ENCODE measurements around the gene TOR1AIP2. TPM values are rescaled to one million over a fixed set of nuclear protein-coding genes. Genes with fewer than 3 reads are reported as not detected.

The TOR1AIP2 gene
- total and polyA plus RNA-seq, 3 experiments from 2014 or later: 10.1 to 71.6 (median 71.4) TPM

- CTCF ChIA-PET: interaction anchor here (1.5 to 2.3 kb wide), 2 partner anchors 11 to 16 kb away, joined by 8 to 10 read pairs; no protein-coding TSS in a partner anchor
- no peaks in the 10 kb centered on the region for H3K4me1 Mint-ChIP-seq
These were observed 78.6 kb downstream of the TOR1AIP2 start for GRCh38 chr1:179798864-179799516.

DNA sequence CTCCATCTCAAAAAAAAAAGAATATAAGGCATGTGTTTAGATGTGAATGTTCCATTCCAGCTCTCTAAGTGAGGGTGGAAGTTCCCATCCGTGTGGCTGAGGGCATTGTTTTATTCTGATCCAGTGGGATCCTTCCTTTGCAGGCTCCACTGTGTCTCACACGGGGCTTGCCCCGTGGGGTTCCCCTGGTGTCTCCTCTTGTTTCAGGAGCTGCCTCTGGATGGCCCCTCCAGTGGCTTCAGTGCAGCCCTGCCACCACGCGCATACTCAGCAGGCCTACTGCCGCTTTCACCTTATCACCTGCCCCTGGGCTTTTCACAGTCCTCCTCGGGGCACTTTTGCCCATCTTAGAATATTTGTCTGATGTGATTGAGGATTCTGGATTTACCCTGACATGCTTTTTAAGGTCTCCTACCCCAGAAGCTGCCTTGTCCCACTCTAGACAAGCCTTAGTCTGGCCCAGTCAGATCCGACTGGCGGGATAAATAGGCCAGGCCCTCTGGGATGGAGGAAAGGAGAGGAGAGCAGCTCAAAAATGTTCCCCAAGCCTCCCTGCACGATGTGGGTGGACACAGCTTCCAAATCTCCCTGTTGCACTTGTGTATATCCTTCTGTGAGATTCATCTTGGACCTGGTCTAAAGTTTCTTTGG lies 79.3 kb downstream of the TOR1AIP2 start:
- CTCF ChIA-PET: interaction anchor here (1.5 to 2.3 kb wide), 2 partner anchors 12 to 17 kb away, joined by 8 to 10 read pairs; no protein-coding TSS in a partner anchor
- Mint-ChIP-seq H3K4me3 (no peak overlapping the region), H3K27ac (no peak overlapping the region), H3K36me3 (no peaks in the 10 kb centered on the region), H3K27me3 (peaks cover 0 to 6% of the 10 kb centered on the region in 2 donors), H3K9me3 (no peaks in the 10 kb centered on the region), H3K4me1 (no peaks in the 10 kb centered on the region)
- Histone ChIP-seq H3K9me3 (ENCODE audit: low read length) (no peaks in the 10 kb centered on the region), H3K27ac (ENCODE audit: low read depth, low read length) (no peak overlapping the region), H3K36me3 (ENCODE audit: insufficient read depth, low read length) (no peaks in the 10 kb centered on the region), H3K4me1 (ENCODE audit: insufficient read depth, low read length) (no peaks in the 10 kb centered on the region), H3K27me3 (ENCODE audit: insufficient read depth, low read length, poor library complexity, severe bottlenecking) (no peaks in the 10 kb centered on the region), H3K4me3 (ENCODE audit: low read length) (no peak overlapping the region)
- POLR2A ChIA-PET: no interaction called here
- no peak for DNase-seq

More at GRCh38 chr1:179798864-179799516, 78.6 kb downstream of the TOR1AIP2 start:
- peaks cover 0 to 6% of the 10 kb centered on the region in 2 donors for H3K27me3 Mint-ChIP-seq
- DNase-seq: no peak
- no peaks in the 10 kb centered on the region for H3K27me3 ChIP-seq (ENCODE audit: insufficient read depth, low read length, poor library complexity, severe bottlenecking)
- no peak overlapping the region for H3K27ac ChIP-seq (ENCODE audit: low read depth, low read length)
- H3K36me3 Mint-ChIP-seq: no peaks in the 10 kb centered on the region
- H3K4me3 Mint-ChIP-seq: no peak overlapping the region
- no peaks in the 10 kb centered on the region for H3K36me3 ChIP-seq (ENCODE audit: insufficient read depth, low read length)
- H3K9me3 Mint-ChIP-seq: no peaks in the 10 kb centered on the region
- H3K9me3 ChIP-seq (ENCODE audit: low read length): no peaks in the 10 kb centered on the region
- no peak overlapping the region for H3K27ac Mint-ChIP-seq
- POLR2A ChIA-PET: no interaction called here
- no peaks in the 10 kb centered on the region for H3K4me1 ChIP-seq (ENCODE audit: insufficient read depth, low read length)
- no peak overlapping the region for H3K4me3 ChIP-seq (ENCODE audit: low read length)

DNA sequence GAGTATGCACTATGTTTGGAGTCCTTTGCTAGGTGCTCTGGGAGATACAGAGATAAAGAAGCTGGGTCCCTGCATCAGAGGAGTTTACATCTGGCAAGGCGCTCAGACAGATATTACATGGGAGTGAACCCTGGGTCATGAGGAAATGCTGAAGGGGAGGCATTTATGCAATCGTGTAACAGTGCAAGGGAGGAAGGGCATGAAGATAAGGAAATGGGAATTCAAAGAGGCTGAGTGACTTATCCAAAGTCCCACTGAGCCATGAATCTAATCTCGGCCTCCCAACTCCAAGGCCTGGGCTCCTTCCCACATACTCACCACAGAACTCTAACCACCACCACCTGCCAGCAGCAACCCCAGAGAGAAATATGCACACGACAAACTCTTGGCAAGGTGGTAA lies 82.9 kb downstream of the TOR1AIP2 start:
- no peaks in the 10 kb centered on the region for H3K36me3 ChIP-seq (ENCODE audit: insufficient read depth, low read length)
- no peaks in the 10 kb centered on the region for H3K9me3 Mint-ChIP-seq
- H3K27ac ChIP-seq (ENCODE audit: low read depth, low read length): no peak overlapping the region
- H3K4me3 ChIP-seq (ENCODE audit: low read length): no peak overlapping the region
- DNase-seq: no peak
- peaks cover 0 to 15% of the 10 kb centered on the region in 2 donors for H3K27me3 Mint-ChIP-seq
- H3K4me1 Mint-ChIP-seq: no peaks in the 10 kb centered on the region
- H3K4me1 ChIP-seq (ENCODE audit: insufficient read depth, low read length): no peaks in the 10 kb centered on the region
- no peaks in the 10 kb centered on the region for H3K9me3 ChIP-seq (ENCODE audit: low read length)
- CTCF ChIA-PET: interaction anchor here (1.0 kb wide), 1 partner anchor 15 kb away, joined by 5 read pairs; no protein-coding TSS in a partner anchor
- H3K27ac Mint-ChIP-seq: no peak overlapping the region
- no peak overlapping the region for H3K4me3 Mint-ChIP-seq
- POLR2A ChIA-PET: no interaction called here
- H3K27me3 ChIP-seq (ENCODE audit: insufficient read depth, low read length, poor library complexity, severe bottlenecking): no peaks in the 10 kb centered on the region
- no peaks in the 10 kb centered on the region for H3K36me3 Mint-ChIP-seq

DNA sequence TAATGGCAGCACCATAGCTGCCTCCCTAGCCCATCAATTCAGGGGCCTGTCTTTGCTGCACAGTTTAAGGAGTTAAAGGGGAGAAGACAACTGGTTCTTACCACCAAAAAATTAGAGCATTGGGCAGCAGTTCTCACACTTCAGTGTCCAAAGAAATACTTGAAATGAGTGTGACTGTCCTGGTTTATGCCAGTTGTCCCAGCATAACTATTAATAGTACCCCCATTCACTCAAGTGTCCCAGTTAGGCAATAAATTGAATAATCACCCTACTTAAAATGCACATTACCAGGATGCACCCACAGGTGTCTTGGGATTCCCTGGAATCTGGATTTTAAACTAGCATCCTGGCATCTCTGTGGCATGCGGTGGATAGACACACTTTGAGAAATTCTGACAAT lies 83.5 kb downstream of the TOR1AIP2 start:
- Histone ChIP-seq H3K36me3 (ENCODE audit: insufficient read depth, low read length) (no peaks in the 10 kb centered on the region), H3K4me3 (ENCODE audit: low read length) (no peak overlapping the region), H3K27me3 (ENCODE audit: insufficient read depth, low read length, poor library complexity, severe bottlenecking) (no peaks in the 10 kb centered on the region), H3K4me1 (ENCODE audit: insufficient read depth, low read length) (no peaks in the 10 kb centered on the region), H3K9me3 (ENCODE audit: low read length) (no peaks in the 10 kb centered on the region), H3K27ac (ENCODE audit: low read depth, low read length) (no peak overlapping the region)
- Mint-ChIP-seq H3K4me3 (no peak overlapping the region), H3K36me3 (no peaks in the 10 kb centered on the region), H3K27ac (no peak overlapping the region), H3K27me3 (peaks cover 2 to 16% of the 10 kb centered on the region in 2 donors), H3K4me1 (no peaks in the 10 kb centered on the region), H3K9me3 (no peaks in the 10 kb centered on the region)
- ChIA-PET POLR2A (no interaction called here), CTCF (interaction anchor here (3.8 kb wide), 1 partner anchor 16 kb away, joined by 20 read pairs; no protein-coding TSS in a partner anchor)
- DNase-seq: no peak

- POLR2A ChIA-PET: no interaction called here
- CTCF ChIA-PET: interaction anchor here (3.0 to 3.8 kb wide), 2 partner anchors 16 to 21 kb away, joined by 12 to 20 read pairs; no protein-coding TSS in a partner anchor
- no peaks in the 10 kb centered on the region for H3K36me3 Mint-ChIP-seq
These were observed 84.3 kb downstream of the TOR1AIP2 start for GRCh38 chr1:179793281-179793680.

More at GRCh38 chr1:179793281-179793680, 84.3 kb downstream of the TOR1AIP2 start:
- H3K9me3 Mint-ChIP-seq: no peaks in the 10 kb centered on the region
- H3K27ac ChIP-seq (ENCODE audit: low read depth, low read length): no peak overlapping the region
- H3K4me1 Mint-ChIP-seq: no peaks in the 10 kb centered on the region
- no peaks in the 10 kb centered on the region for H3K36me3 ChIP-seq (ENCODE audit: insufficient read depth, low read length)
- no peaks in the 10 kb centered on the region for H3K4me1 ChIP-seq (ENCODE audit: insufficient read depth, low read length)
- no peak overlapping the region for H3K27ac Mint-ChIP-seq
- peaks cover under 1% of the 10 kb centered on the region for H3K27me3 ChIP-seq (ENCODE audit: insufficient read depth, low read length, poor library complexity, severe bottlenecking)
- H3K4me3 ChIP-seq (ENCODE audit: low read length): no peak overlapping the region
- no peak for DNase-seq
- no peaks in the 10 kb centered on the region for H3K9me3 ChIP-seq (ENCODE audit: low read length)
- no peak overlapping the region for H3K4me3 Mint-ChIP-seq
- peaks cover 5 to 20% of the 10 kb centered on the region in 2 donors for H3K27me3 Mint-ChIP-seq

Other genes starting within 250 kb of the TOR1AIP2 start
- gene FAM163A, start 134.5 kb downstream of the TOR1AIP2 start, total RNA-seq: not detected
- not detected for gene FAM163A, start 134.5 kb downstream of the TOR1AIP2 start, polyA plus RNA-seq
- gene TOR1AIP1, start 4.5 kb upstream of the TOR1AIP2 start, total RNA-seq: 10 to 100 TPM; 51.0 to 52.6 TPM
- gene TOR1AIP1, start 4.5 kb upstream of the TOR1AIP2 start, polyA plus RNA-seq: 79.9 TPM
- 10 to 100 TPM; 41.4 to 43.3 TPM for gene CEP350, start 77.0 kb upstream of the TOR1AIP2 start, total RNA-seq
- 60.1 TPM for gene CEP350, start 77.0 kb upstream of the TOR1AIP2 start, polyA plus RNA-seq